ENCODE data around the gene GBP6.

The GBP6 gene

DNA sequence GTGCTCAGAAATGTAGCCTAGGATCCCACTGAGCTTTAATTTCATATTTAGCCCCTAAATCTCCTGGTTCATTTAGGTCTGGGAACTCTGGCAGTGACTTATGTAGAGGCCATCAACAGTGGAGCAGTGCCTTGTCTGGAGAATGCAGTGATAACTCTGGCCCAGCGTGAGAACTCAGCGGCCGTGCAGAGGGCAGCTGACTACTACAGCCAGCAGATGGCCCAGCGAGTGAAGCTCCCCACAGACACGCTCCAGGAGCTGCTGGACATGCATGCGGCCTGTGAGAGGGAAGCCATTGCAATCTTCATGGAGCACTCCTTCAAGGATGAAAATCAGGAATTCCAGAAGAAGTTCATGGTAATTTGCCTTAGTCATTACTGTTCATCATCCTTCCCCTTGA, 17.8 kb downstream of the GBP6 start:
- no peak overlapping the region for H3K4me3 ChIP-seq (ENCODE audit: low read depth, low read length)
- no peak for TF ChIP-seq CTCF (IDR thresholded peaks at IDR 0.05; ENCODE audit: insufficient read depth, low read length, missing control alignments)
- CTCF ChIA-PET: no interaction called here
- DNase-seq (ENCODE audit: low read depth, low spot score): no peak
- POLR2A ChIA-PET: no interaction called here

- CTCF ChIA-PET: no interaction called here
- DNase-seq (ENCODE audit: low read depth, low spot score): no peak
- H3K4me3 ChIP-seq (ENCODE audit: low read depth, low read length): no peak overlapping the region
Measured at GRCh38 chr1:89382479-89382878, 18.6 kb downstream of the GBP6 start.

GRCh38 chr1:89383185-89383584, 19.3 kb downstream of the GBP6 start:
- TF ChIP-seq CTCF (IDR thresholded peaks at IDR 0.05; ENCODE audit: insufficient read depth, low read length, missing control alignments): no peak
- DNase-seq (ENCODE audit: low read depth, low spot score): no peak
- H3K4me3 ChIP-seq (ENCODE audit: low read depth, low read length): no peak overlapping the region
- ChIA-PET POLR2A (no interaction called here), CTCF (no interaction called here)

More at GRCh38 chr1:89382479-89382878, 18.6 kb downstream of the GBP6 start:
- POLR2A ChIA-PET: no interaction called here
- no peak for TF ChIP-seq CTCF (IDR thresholded peaks at IDR 0.05; ENCODE audit: insufficient read depth, low read length, missing control alignments)

DNA sequence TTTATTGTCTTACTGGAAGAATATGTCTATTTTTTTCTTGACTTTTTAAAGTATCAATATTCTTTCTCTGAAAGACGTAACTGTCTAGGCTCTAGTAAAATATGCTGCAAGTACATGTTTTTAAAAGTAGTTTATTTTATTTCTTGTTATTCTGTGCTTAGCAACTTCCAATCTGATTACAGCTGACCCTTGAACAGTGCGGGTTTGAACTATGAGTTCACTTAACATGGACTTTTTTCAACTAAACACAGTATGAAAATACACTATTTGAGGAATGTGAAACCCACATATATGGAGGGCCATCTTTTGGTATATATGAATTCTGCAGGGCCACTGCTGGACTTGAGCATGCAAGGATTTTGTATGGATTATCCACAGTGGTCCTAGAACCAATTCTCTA, 26.8 kb downstream of the GBP6 start:
- no peak overlapping the region for H3K4me3 ChIP-seq (ENCODE audit: low read depth, low read length)
- no peak for TF ChIP-seq CTCF (IDR thresholded peaks at IDR 0.05; ENCODE audit: insufficient read depth, low read length, missing control alignments)
- ChIA-PET POLR2A (no interaction called here), CTCF (no interaction called here)
- no peak for DNase-seq (ENCODE audit: low read depth, low spot score)

- DNase-seq (ENCODE audit: low read depth, low spot score): no peak
- ChIA-PET POLR2A (no interaction called here), CTCF (no interaction called here)
- no peak for TF ChIP-seq CTCF (IDR thresholded peaks at IDR 0.05; ENCODE audit: insufficient read depth, low read length, missing control alignments)
- no peak overlapping the region for H3K4me3 ChIP-seq (ENCODE audit: low read depth, low read length)
Measured at GRCh38 chr1:89391686-89392085, 27.8 kb downstream of the GBP6 start.

- no peak for TF ChIP-seq CTCF (IDR thresholded peaks at IDR 0.05; ENCODE audit: insufficient read depth, low read length, missing control alignments)
- H3K4me3 ChIP-seq (ENCODE audit: low read depth, low read length): no peak overlapping the region
- DNase-seq (ENCODE audit: low read depth, low spot score): no peak
- CTCF ChIA-PET: no interaction called here
- POLR2A ChIA-PET: no interaction called here
Measured at GRCh38 chr1:89394851-89395250, 31.0 kb downstream of the GBP6 start.

All from AG04449 (cell line).